ENCODE data around the gene DEFB108B. TPM values are rescaled to one million over a fixed set of nuclear protein-coding genes. Genes with fewer than 3 reads are reported as not detected.
"Not testable (repeated sequence)": the region's sequence is repeated elsewhere in the genome, so short reads cannot be mapped to it uniquely, and the experiment has no call there.

The DEFB108B gene, protein sequence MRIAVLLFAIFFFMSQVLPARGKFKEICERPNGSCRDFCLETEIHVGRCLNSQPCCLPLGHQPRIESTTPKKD
- total RNA-seq: not detected

DNA sequence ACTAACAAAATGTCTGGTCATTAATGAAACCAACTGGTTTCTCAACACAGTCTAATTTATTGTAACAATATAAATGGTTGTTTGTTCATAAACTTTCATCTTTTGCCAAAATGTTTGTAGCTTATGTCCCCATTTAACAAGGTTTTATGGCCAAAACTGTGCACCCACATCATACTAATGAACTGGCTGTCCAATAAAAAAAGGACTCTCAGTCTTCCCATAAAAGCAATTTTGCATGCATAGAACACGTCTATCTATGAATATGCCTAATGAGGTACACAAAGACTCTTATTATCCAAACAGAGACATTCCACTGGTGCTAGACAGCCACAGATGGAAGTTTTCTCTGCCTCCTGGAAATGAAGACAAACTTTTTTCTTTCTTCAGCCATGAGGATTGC is at the start of gene DEFB108B:
Gene DEFB108B (plus strand): TSS at position 390 of the 400 bp plus-strand sequence. CDS start 0 bp downstream, at position 390.
- CTCF ChIA-PET; H3K4me1 Mint-ChIP-seq (ENCODE audit: low read depth); intact Hi-C loops (cut with micrococcal nuclease): not testable (repeated sequence)

GRCh38 chr11:71786114-71786847 is 46.7 kb upstream of the DEFB108B start:
- H3K36me3 Mint-ChIP-seq, DNase-seq, POLR2A ChIA-PET, H3K27me3 Mint-ChIP-seq, H3K9me3 Mint-ChIP-seq: not testable (repeated sequence)
- H3K27ac Mint-ChIP-seq: peak overlapping the region; percentile 95
- H3K4me1 Mint-ChIP-seq (ENCODE audit: low read depth): peaks cover 22% of the 10 kb centered on the region
- peak overlapping the region; percentile 92 for H3K4me3 Mint-ChIP-seq
- CTCF ChIA-PET: interaction anchor here (1.0 kb wide), 1 partner anchor 14 kb away, joined by 5 read pairs; no protein-coding TSS in a partner anchor
- intact Hi-C loops (cut with micrococcal nuclease): loop anchor here (2.0 kb wide), 2 partner anchors 75 to 337 kb away; partner anchors contain the start of gene DHCR7

More for the DNA sequence above, at the start of gene DEFB108B:
- H3K4me3 Mint-ChIP-seq, H3K27ac Mint-ChIP-seq, DNase-seq, H3K9me3 Mint-ChIP-seq, POLR2A ChIA-PET, H3K36me3 Mint-ChIP-seq, H3K27me3 Mint-ChIP-seq: not testable (repeated sequence)

- not testable (repeated sequence) for H3K36me3 Mint-ChIP-seq
Measured at GRCh38 chr11:71786848-71787097, 46.2 kb upstream of the DEFB108B start.

DNA sequence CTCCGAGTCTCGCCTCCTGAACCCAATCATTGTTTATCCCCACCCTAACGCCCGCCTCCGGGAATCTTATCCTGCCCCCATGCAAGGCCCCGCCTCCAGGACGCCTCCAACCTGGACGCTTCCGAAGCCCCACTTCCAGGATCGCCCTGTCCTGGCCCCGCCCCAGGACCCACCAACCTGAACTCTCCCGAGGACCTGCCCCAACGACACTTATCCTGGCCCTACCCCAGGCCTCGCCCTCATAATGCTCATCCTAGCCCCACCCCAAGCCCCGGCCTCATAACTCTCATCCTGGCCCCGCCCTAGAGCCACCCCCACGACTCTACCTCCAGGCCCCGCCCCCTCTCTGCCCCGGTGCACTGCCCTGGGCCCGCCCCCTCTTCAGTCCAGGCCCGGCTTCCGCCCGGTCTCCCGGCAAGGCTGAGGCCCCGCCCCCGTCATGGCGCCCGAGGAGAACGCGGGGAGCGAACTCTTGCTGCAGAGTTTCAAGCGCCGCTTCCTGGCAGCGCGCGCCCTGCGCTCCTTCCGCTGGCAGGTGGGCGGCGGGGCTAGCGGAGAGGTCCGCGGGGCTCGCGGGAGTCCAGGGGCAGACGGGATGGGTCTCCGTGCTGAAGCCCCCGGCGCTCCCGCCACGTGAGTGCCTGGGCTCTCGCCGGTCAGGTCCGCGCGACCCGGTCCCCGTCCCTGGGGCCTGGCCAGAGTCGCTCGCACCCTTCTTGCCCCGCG is 45.7 kb upstream of the DEFB108B start:
- intact Hi-C loops (cut with micrococcal nuclease): loop anchor here (1.0 to 2.0 kb wide), 3 partner anchors 76 to 338 kb away; partner anchors contain the start of genes DHCR7, LRRC51 and NUMA1
- H3K36me3 Mint-ChIP-seq: peaks cover 3% of the 10 kb centered on the region
- peak overlapping the region; percentile 92 for H3K4me3 Mint-ChIP-seq
- no peaks in the 10 kb centered on the region for H3K9me3 Mint-ChIP-seq
- ChIA-PET POLR2A (no interaction called here), CTCF (interaction anchor here (1.0 kb wide), 2 partner anchors 13 to 647 kb away, joined by 3 to 5 read pairs; partner anchors contain the start of gene CLPB)
- no peaks in the 10 kb centered on the region for H3K27me3 Mint-ChIP-seq
- peak; percentile 97 for DNase-seq
- peak overlapping the region; percentile 95 for H3K27ac Mint-ChIP-seq
- peaks cover 22% of the 10 kb centered on the region for H3K4me1 Mint-ChIP-seq (ENCODE audit: low read depth)

More at GRCh38 chr11:71786848-71787097, 46.2 kb upstream of the DEFB108B start:
- H3K27me3 Mint-ChIP-seq, H3K9me3 Mint-ChIP-seq, POLR2A ChIA-PET: not testable (repeated sequence)
- intact Hi-C loops (cut with micrococcal nuclease): loop anchor here (1.0 to 2.0 kb wide), 3 partner anchors 76 to 338 kb away; partner anchors contain the start of genes DHCR7, LRRC51 and NUMA1
- Mint-ChIP-seq H3K4me1 (ENCODE audit: low read depth) (peaks cover 22% of the 10 kb centered on the region), H3K4me3 (peak overlapping the region; percentile 92), H3K27ac (peak overlapping the region; percentile 95)
- peak; percentile 99 for DNase-seq
- CTCF ChIA-PET: interaction anchor here (1.0 kb wide), 1 partner anchor 14 kb away, joined by 5 read pairs; no protein-coding TSS in a partner anchor

DNA sequence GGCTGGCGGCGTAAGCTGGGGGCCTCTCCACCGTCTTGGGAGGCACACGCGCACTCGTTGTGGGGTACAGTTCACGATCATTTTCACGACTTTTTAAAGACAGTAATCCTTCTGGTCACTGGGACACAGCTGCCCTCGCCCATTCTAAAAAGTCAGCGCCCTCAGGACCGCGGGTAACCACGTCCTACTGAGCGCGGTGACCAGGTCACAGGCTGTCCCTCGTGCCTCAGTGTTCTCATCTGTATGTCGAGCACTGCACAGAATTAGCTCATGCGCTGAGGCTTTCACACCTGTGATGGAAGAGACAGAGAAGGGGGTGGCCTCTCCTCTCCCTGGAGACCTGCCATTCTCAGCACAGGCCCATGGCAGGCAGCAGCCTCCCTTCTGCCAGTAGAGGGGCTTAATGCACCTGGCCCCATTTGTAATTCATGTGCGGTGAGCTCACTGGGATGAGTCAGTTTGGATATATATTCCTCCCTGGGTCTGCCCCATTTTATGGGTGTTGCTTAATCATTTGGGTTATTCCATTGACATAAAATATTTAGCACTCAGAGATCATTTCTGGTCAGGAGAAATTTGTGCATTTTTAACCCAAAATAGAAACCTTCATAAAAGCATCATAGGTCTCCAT is 45.1 kb upstream of the DEFB108B start:
- H3K4me1 Mint-ChIP-seq (ENCODE audit: low read depth): peaks cover 24% of the 10 kb centered on the region

DNA sequence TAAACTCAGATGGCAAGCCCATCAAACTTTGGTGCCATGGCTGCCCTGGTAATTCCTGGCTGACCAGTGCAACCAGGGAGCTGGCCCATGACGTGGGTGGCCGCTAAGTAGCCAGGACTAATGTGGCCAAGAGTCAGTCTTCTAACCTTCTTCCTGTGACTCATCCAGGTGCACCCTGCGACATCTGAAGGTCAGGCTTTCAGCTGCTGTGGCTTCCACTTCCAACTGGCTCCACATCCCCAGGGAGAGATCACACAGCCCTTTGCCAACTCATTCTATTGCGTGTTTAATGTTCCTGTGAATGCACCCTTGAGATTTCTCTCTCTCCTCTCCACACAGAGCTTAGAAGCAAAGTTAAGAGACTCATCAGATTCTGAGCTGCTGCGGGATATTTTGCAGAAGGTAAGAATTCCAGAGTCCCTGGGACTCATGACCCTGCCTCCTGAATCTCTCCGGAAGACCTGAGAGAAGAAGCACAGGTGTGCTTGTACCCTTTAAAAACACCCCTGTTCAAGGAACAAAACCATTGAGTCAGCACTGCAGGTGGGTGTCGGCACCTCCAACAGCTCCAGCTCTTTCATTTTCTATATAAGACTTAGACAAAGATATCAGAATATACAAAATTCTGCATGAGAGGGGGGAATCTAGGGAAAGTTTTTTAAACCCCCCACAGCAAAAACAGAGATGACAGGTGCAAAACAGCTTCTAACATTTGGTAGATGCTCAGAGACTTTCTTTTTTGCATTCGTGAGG is 43.4 kb upstream of the DEFB108B start:
- DNase-seq; H3K36me3 Mint-ChIP-seq; H3K27me3 Mint-ChIP-seq; CTCF ChIA-PET; H3K4me3 Mint-ChIP-seq; POLR2A ChIA-PET; H3K27ac Mint-ChIP-seq; intact Hi-C loops (cut with micrococcal nuclease); H3K9me3 Mint-ChIP-seq: not testable (repeated sequence)
- peaks cover 25% of the 10 kb centered on the region for H3K4me1 Mint-ChIP-seq (ENCODE audit: low read depth)

More for the DNA sequence above, 45.1 kb upstream of the DEFB108B start:
- POLR2A ChIA-PET, H3K9me3 Mint-ChIP-seq, H3K36me3 Mint-ChIP-seq, H3K27me3 Mint-ChIP-seq: not testable (repeated sequence)
- Mint-ChIP-seq H3K27ac (peak overlapping the region; percentile 95), H3K4me3 (peak overlapping the region; percentile 92)
- peak; percentile 44 for DNase-seq
- CTCF ChIA-PET: interaction anchor here (1.0 kb wide), 1 partner anchor 647 kb away, joined by 3 read pairs; the partner anchor contains the start of gene CLPB
- intact Hi-C loops (cut with micrococcal nuclease): loop anchor here (1.0 to 2.0 kb wide), 3 partner anchors 77 to 339 kb away; partner anchors contain the start of genes DHCR7, LRRC51 and NUMA1

DNA sequence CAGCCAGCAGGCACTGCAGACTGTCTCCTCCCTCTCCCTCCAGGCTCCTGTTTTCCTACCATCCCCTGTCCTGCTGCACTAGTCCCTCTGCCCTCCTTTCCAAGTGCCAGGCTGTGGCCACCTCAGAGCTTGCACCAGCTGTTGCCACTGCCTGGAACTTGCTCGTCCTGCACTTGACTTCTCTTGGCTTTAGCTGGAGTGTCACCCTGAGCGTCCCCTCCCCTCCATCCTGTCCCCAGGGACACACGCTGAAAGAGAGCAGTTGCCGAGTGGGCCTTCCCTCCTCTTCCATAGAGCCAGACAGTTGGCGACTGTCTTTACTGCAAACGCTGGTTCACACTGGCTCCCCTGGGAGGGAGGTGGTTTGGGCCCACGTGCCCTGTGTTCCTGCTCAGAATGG is 41.9 kb upstream of the DEFB108B start:
- H3K27me3 Mint-ChIP-seq; H3K4me3 Mint-ChIP-seq; DNase-seq; H3K9me3 Mint-ChIP-seq; POLR2A ChIA-PET; intact Hi-C loops (cut with micrococcal nuclease); H3K36me3 Mint-ChIP-seq; H3K27ac Mint-ChIP-seq: not testable (repeated sequence)
- CTCF ChIA-PET: interaction anchor here (1.6 kb wide), 1 partner anchor 9 kb away, joined by 13 read pairs; no protein-coding TSS in a partner anchor
- H3K4me1 Mint-ChIP-seq (ENCODE audit: low read depth): peaks cover 23% of the 10 kb centered on the region

DNA sequence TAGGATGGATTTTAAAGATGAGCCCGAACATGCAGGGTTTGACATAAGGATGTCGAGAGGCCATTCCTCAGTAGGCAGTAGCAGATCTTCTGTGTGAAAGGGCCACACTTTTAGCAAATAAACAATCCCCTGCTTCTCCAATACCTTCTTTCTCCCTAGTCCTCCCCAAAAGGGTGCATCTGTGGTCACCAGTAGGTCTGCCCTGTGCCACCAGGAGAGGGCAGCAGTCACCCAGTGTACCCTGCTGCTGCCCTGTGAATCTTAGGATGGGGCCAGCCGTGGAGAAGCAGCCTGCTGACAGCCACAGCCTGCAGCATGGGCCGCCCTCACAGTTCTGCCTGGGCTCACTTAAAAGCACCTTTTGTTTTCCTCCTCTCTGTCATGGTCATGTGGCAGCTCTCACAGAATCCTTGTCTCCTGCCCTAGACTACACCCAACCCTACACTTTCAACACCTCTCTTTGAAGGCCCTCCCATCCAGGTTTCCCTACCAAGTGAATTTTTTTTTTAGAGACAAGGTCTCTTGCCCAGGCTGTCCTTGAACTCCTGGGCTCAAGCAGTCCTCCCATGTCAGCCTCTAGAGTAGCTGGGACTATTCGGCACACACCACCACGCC is 40.3 kb upstream of the DEFB108B start:
- ChIA-PET CTCF (interaction anchor here (1.6 kb wide), 1 partner anchor 8 kb away, joined by 13 read pairs; no protein-coding TSS in a partner anchor), POLR2A (interaction anchor here (0.7 kb wide), 1 partner anchor 136 kb away, joined by 3 read pairs; the partner anchor contains the start of gene XNDC1N)
- H3K27ac Mint-ChIP-seq; H3K27me3 Mint-ChIP-seq; intact Hi-C loops (cut with micrococcal nuclease); H3K36me3 Mint-ChIP-seq; H3K4me3 Mint-ChIP-seq; H3K9me3 Mint-ChIP-seq: not testable (repeated sequence)
- H3K4me1 Mint-ChIP-seq (ENCODE audit: low read depth): peaks cover 21% of the 10 kb centered on the region
- peak; percentile 62 for DNase-seq

DNA sequence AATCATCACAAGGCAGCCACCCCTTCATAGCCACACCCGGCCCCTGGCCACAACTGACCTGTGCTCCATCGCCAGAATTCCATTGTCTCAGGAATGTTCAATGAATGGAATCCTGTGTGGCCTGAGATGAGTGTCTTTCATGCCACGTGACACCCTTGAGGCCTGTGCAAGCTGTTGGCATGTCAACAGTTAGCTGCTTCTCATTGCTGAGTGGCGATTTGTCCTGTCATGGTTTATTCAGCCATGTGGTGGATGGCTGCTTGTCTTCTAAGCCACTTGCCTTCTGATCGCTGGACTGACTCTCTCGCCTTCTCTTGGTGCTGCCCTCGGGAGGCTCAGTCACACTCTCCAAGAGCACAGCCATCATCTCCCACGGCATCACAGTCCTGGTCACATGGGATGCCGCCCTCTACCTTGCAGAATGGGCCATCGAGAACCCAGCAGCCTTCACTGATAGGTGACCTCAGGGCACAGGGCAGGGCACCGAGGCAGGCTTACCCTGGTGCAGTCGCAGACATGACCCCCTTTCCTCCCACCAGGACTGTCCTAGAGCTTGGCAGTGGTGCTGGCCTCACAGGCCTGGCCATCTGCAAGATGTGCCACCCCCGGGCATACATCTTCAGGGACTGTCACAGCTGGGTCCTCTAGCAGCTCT is 38.5 kb upstream of the DEFB108B start:
- H3K9me3 Mint-ChIP-seq; intact Hi-C loops (cut with micrococcal nuclease); H3K4me3 Mint-ChIP-seq; H3K27me3 Mint-ChIP-seq; H3K36me3 Mint-ChIP-seq; DNase-seq; H3K4me1 Mint-ChIP-seq (ENCODE audit: low read depth); POLR2A ChIA-PET; H3K27ac Mint-ChIP-seq; CTCF ChIA-PET: not testable (repeated sequence)

- H3K27ac Mint-ChIP-seq; H3K4me1 Mint-ChIP-seq (ENCODE audit: low read depth); intact Hi-C loops (cut with micrococcal nuclease); CTCF ChIA-PET; H3K4me3 Mint-ChIP-seq; H3K36me3 Mint-ChIP-seq; DNase-seq; H3K27me3 Mint-ChIP-seq; POLR2A ChIA-PET; H3K9me3 Mint-ChIP-seq: not testable (repeated sequence)
Measured at GRCh38 chr11:71795236-71795635, 37.8 kb upstream of the DEFB108B start.

DNA sequence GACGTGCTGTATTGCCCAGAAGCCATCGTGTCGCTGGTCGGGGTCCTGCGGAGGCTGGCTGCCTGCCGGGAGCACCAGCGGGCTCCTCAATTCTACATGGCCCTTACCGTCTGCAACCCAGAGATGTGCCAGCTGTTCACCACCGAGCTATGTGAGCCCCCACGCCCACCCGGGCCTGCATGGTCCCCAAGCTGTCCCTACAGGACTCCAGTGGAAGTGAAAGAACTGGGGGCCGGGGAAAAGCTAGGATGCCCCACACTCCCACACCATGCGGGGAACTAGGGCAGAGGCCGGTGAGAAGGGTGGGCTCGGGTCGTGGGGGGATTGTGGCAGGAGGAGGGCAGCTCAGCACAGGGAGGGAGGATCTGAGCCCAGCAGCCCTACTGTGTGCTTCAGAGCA is 37.0 kb upstream of the DEFB108B start:
- H3K27ac Mint-ChIP-seq; CTCF ChIA-PET; DNase-seq; intact Hi-C loops (cut with micrococcal nuclease); H3K27me3 Mint-ChIP-seq; H3K4me3 Mint-ChIP-seq; POLR2A ChIA-PET; H3K9me3 Mint-ChIP-seq; H3K4me1 Mint-ChIP-seq (ENCODE audit: low read depth); H3K36me3 Mint-ChIP-seq: not testable (repeated sequence)

All from activated CD4-positive, alpha-beta memory T cell treated with anti-CD3 and anti-CD28 coated beads for 36 hours (primary cell).